ENCODE measurements around the gene ARRB1. TPM values are rescaled to one million over a fixed set of nuclear protein-coding genes. Genes with fewer than 3 reads are reported as not detected.

ARRB1 gene
- total RNA-seq, 2 donors from 2014 or later = 26.3 to 39.6 TPM

- Mint-ChIP-seq H3K4me1 (peaks cover 11% of the 10 kb centered on the region), H3K4me3 (no peak overlapping the region), H3K27me3 (peaks cover 26% of the 10 kb centered on the region), H3K27ac (no peak overlapping the region), H3K36me3 (ENCODE audit: low read depth) (peaks cover 2% of the 10 kb centered on the region)
- DNase-seq (no peak), ATAC-seq (no peak)
- no peaks in the 10 kb centered on the region for H3K9me3 ChIP-seq (ENCODE audit: control insufficient read depth, low read length, poor library complexity, severe bottlenecking)
These were observed 107.2 kb downstream of the ARRB1 start for GRCh38 chr11:75244052-75244814.

GRCh38 chr11:75242722-75243600 is 108.5 kb downstream of the ARRB1 start:
- H3K27me3 Mint-ChIP-seq = peaks cover 19% of the 10 kb centered on the region
- H3K36me3 Mint-ChIP-seq (ENCODE audit: low read depth) = no peaks in the 10 kb centered on the region
- H3K9me3 ChIP-seq (ENCODE audit: control insufficient read depth, low read length, poor library complexity, severe bottlenecking) = no peaks in the 10 kb centered on the region
- no peak for ATAC-seq
- no peak for DNase-seq
- peaks cover 7% of the 10 kb centered on the region for H3K4me1 Mint-ChIP-seq
- H3K4me3 Mint-ChIP-seq = peak overlapping the region; percentile 87
- H3K27ac Mint-ChIP-seq = no peak overlapping the region

GRCh38 chr11:75241906-75242644 is 109.4 kb downstream of the ARRB1 start:
- no peaks in the 10 kb centered on the region for H3K9me3 ChIP-seq (ENCODE audit: control insufficient read depth, low read length, poor library complexity, severe bottlenecking)
- DNase-seq (no peak), ATAC-seq (peak; percentile 48)
- Mint-ChIP-seq H3K27ac (no peak overlapping the region), H3K27me3 (peaks cover 28% of the 10 kb centered on the region), H3K4me1 (peaks cover 10% of the 10 kb centered on the region), H3K4me3 (peak overlapping the region; percentile 87), H3K36me3 (ENCODE audit: low read depth) (peaks cover 5% of the 10 kb centered on the region)

- H3K4me1 Mint-ChIP-seq = peaks cover 10% of the 10 kb centered on the region
These were observed 110.2 kb downstream of the ARRB1 start for GRCh38 chr11:75241036-75241905.

GRCh38 chr11:75240311-75241035 is 111.0 kb downstream of the ARRB1 start, which contains the start of gene TPBGL:
Gene TPBGL (plus strand): TSS chr11:75240774. CDS start chr11:75241050, 276 bp downstream.
- Mint-ChIP-seq H3K27ac (no peak within 1 kb of the TSS), H3K36me3 (ENCODE audit: low read depth) (peaks cover 6% of the 10 kb centered on the region), H3K4me1 (peaks cover 10% of the 10 kb centered on the region), H3K4me3 (peak within 1 kb of the TSS; percentile 87), H3K27me3 (peaks cover 31% of the 10 kb centered on the region)
- H3K9me3 ChIP-seq (ENCODE audit: control insufficient read depth, low read length, poor library complexity, severe bottlenecking) = no peaks in the 10 kb centered on the region
- ATAC-seq (no peak), DNase-seq (no peak)

More at GRCh38 chr11:75241036-75241905, 110.2 kb downstream of the ARRB1 start:
- H3K27ac Mint-ChIP-seq = no peak overlapping the region
- H3K9me3 ChIP-seq (ENCODE audit: control insufficient read depth, low read length, poor library complexity, severe bottlenecking) = no peaks in the 10 kb centered on the region
- ATAC-seq = peak; percentile 92
- peaks cover 5% of the 10 kb centered on the region for H3K36me3 Mint-ChIP-seq (ENCODE audit: low read depth)
- peak; percentile 77 to 93 (median 84) for DNase-seq
- H3K4me3 Mint-ChIP-seq = peak overlapping the region; percentile 87
- peaks cover 32% of the 10 kb centered on the region for H3K27me3 Mint-ChIP-seq

GRCh38 chr11:75239531-75240290 is 111.8 kb downstream of the ARRB1 start:
- H3K27ac Mint-ChIP-seq = no peak overlapping the region
- DNase-seq (no peak), ATAC-seq (no peak)
- H3K4me1 Mint-ChIP-seq = peaks cover 10% of the 10 kb centered on the region
- H3K36me3 Mint-ChIP-seq (ENCODE audit: low read depth) = peaks cover 6% of the 10 kb centered on the region
- H3K27me3 Mint-ChIP-seq = peaks cover 26% of the 10 kb centered on the region
- H3K9me3 ChIP-seq (ENCODE audit: control insufficient read depth, low read length, poor library complexity, severe bottlenecking) = no peaks in the 10 kb centered on the region
- H3K4me3 Mint-ChIP-seq = peak overlapping the region; percentile 86

GRCh38 chr11:75238595-75239440 is 112.6 kb downstream of the ARRB1 start:
- H3K9me3 ChIP-seq (ENCODE audit: control insufficient read depth, low read length, poor library complexity, severe bottlenecking) = no peaks in the 10 kb centered on the region
- H3K4me1 Mint-ChIP-seq = peaks cover 10% of the 10 kb centered on the region
- peak overlapping the region; percentile 45 for H3K4me3 Mint-ChIP-seq
- ATAC-seq (no peak), DNase-seq (no peak)
- peaks cover 26% of the 10 kb centered on the region for H3K27me3 Mint-ChIP-seq
- H3K27ac Mint-ChIP-seq = no peak overlapping the region
- H3K36me3 Mint-ChIP-seq (ENCODE audit: low read depth) = peaks cover 6% of the 10 kb centered on the region

- Mint-ChIP-seq H3K27me3 (peaks cover 14% of the 10 kb centered on the region), H3K4me1 (peaks cover 3% of the 10 kb centered on the region), H3K27ac (no peak overlapping the region), H3K4me3 (no peak overlapping the region), H3K36me3 (ENCODE audit: low read depth) (peaks cover 6% of the 10 kb centered on the region)
- no peaks in the 10 kb centered on the region for H3K9me3 ChIP-seq (ENCODE audit: control insufficient read depth, low read length, poor library complexity, severe bottlenecking)
- ATAC-seq (no peak), DNase-seq (no peak)
These were observed 114.4 kb downstream of the ARRB1 start for GRCh38 chr11:75237050-75237449.

- Mint-ChIP-seq H3K4me1 (peaks cover 3% of the 10 kb centered on the region), H3K36me3 (ENCODE audit: low read depth) (peaks cover 6% of the 10 kb centered on the region), H3K27ac (no peak overlapping the region), H3K4me3 (no peak overlapping the region), H3K27me3 (peaks cover 18% of the 10 kb centered on the region)
- ATAC-seq (no peak), DNase-seq (no peak)
- no peaks in the 10 kb centered on the region for H3K9me3 ChIP-seq (ENCODE audit: control insufficient read depth, low read length, poor library complexity, severe bottlenecking)
These were observed 115.4 kb downstream of the ARRB1 start for GRCh38 chr11:75236062-75236461.

- Mint-ChIP-seq H3K27ac (no peak overlapping the region), H3K36me3 (ENCODE audit: low read depth) (peaks cover 8% of the 10 kb centered on the region), H3K4me1 (peaks cover 3% of the 10 kb centered on the region), H3K27me3 (peaks cover 34% of the 10 kb centered on the region), H3K4me3 (no peak overlapping the region)
- no peak for ATAC-seq
- H3K9me3 ChIP-seq (ENCODE audit: control insufficient read depth, low read length, poor library complexity, severe bottlenecking) = no peaks in the 10 kb centered on the region
- DNase-seq = no peak
These were observed 117.7 kb downstream of the ARRB1 start for GRCh38 chr11:75233754-75234172.

All from T-helper 17 cell (primary cell).